Skin epidermis (tissue), 12 donors: ENCODE data around the gene CIRBP.
"Not testable (repeated sequence)": the region's sequence is repeated elsewhere in the genome, so short reads cannot be mapped to it uniquely, and the experiment has no call there.

Experiments
- H3K27ac ChIP-seq, 21 experiments: fragments of 200-600 bp; sonication (generic) in 11 of 21; one replicate each; pipeline ENCODE4 v1.5.0; 2020; ENCODE audit warnings: mild to moderate bottlenecking in 3 of 21, inconsistent platforms in 2 of 21, moderate library complexity in 2 of 21
- H3K4me3 ChIP-seq, 7 experiments: fragments of 200-600 bp; sonication (generic) in 2 of 7; one replicate each; pipeline ENCODE4 v1.5.0; 2020; ENCODE audit warnings: inconsistent platforms in 2 of 7, mild to moderate bottlenecking in 2 of 7, moderate library complexity in 1 of 7

Gene CIRBP

DNA sequence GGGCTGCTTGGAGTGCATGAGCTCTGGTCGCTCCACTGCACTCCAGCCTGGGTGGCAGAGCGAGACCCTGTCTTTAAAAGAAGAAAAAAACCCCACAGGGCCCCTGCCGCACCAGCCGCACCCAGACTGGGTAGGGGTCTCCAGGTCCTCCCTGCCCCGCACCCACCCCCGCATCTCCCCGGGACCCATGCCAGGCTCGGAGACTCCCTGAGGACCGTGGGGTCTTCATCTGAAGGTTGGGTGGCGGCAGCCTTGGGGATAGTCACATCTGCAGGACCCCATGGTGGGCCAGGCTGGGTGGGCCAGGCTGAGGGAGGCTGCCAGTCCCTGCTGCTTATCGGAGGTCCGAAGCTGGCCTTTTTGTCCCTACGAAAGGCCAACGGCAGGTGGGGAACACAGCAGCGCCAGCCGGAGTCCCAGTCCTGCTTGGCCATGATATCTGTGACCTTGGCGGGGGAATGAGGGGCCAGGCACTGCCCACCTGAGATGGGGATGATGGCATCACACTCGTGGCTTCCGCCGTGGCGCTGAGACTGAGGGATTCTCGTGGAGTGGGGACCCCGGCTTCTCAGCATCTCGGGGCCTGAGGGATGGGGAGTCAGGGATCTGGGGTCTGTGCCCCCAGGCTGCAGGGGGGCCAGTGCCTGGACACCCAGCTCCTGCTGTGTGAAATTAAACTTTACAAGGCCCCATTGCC lies 27.6 kb downstream of the CIRBP start:
- Histone ChIP-seq H3K4me3 (no peak overlapping the region), H3K27ac (no peak overlapping the region)

DNA sequence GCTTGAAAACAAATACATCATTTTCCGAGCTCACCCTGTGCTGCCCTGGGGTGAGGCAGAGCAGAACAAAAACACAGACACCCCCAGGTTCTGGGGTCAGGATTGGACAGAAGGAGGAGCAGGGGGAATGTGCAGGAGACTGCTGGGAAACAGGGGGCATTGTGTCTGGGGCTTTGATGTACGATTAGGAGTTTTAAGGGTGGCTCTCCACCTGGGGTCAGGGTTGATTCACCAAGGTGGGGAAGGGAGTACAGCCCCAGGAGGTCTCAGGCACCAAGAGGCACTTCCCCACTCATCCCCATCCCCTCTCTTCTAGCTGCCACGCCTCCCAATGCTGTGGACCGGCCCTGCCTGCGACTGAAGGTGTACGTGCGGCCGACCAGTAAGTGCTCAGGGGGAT lies 29.1 kb downstream of the CIRBP start:
- H3K27ac ChIP-seq = no peak overlapping the region
- H3K4me3 ChIP-seq = no peak overlapping the region

GRCh38 chr19:1299801-1300200 lies 30.7 kb downstream of the CIRBP start:
- Histone ChIP-seq H3K4me3 (no peak overlapping the region), H3K27ac (no peak overlapping the region)

- no peak overlapping the region for H3K4me3 ChIP-seq
- no peak overlapping the region for H3K27ac ChIP-seq
These were observed 31.8 kb downstream of the CIRBP start for GRCh38 chr19:1300744-1301490.

- H3K4me3 ChIP-seq = no peak overlapping the region
These were observed 33.6 kb downstream of the CIRBP start for GRCh38 chr19:1302533-1303239.

GRCh38 chr19:1304197-1304924 lies 35.2 kb downstream of the CIRBP start:
- no peak overlapping the region for H3K4me3 ChIP-seq
- no peak overlapping the region for H3K27ac ChIP-seq

More at GRCh38 chr19:1302533-1303239, 33.6 kb downstream of the CIRBP start:
- no peak overlapping the region for H3K27ac ChIP-seq

GRCh38 chr19:1305354-1305753 lies 36.2 kb downstream of the CIRBP start:
- not testable (repeated sequence) for H3K27ac ChIP-seq, H3K4me3 ChIP-seq

- Histone ChIP-seq H3K4me3 (no peak overlapping the region), H3K27ac (no peak overlapping the region)
These were observed 38.2 kb downstream of the CIRBP start for GRCh38 chr19:1307320-1307719.

DNA sequence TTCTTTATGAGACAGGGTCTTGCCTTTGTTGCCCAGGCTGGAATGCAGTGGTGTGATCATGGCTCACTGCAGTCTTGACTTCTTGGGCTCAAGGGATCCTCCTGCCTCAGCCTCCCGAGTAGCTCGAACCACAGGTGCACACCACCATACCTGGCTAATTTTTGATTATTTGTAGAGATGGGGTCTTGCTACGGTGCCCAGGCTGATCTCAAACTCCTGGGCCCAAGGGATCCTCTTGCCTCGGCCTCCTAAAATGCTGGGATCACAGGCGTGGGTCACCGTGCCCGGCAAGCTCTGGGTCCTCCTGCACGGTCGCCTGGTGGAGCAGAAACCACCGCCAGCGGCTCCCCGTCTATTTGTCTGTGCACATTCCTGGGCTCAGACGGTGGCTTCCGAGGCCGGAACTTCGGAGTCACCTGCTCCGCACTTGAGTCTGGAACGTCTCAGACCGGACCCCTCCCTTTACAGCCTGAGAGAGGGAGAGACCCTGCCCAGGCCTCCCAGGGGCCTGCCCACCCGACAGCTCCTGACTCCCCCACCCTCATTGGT lies 38.7 kb downstream of the CIRBP start:
- Histone ChIP-seq H3K4me3 (no peak overlapping the region), H3K27ac (no peak overlapping the region)

DNA sequence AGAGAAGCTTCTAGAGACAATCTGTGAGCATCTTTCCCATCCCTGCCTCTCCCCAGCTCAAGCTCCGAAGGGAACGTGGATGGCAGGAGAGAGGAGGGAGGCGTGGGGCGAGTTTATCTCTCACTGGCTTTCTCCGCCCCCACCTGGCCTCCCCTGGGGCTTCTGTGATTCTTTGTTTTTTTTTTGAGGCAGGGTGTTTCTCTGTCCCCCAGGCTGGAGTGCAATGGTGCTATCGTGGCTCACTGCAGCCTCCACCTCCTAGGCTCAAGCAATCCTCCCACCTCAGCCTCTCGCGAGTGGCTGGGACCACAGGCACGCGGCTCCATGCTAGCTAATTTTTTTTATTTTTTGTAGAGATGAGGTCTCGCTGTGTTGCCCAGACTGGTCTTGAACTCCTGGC lies 39.6 kb downstream of the CIRBP start:
- H3K4me3 ChIP-seq = no peak overlapping the region
- H3K27ac ChIP-seq = no peak overlapping the region

- no peak overlapping the region for H3K27ac ChIP-seq
- H3K4me3 ChIP-seq = no peak overlapping the region
These were observed 41.1 kb downstream of the CIRBP start for GRCh38 chr19:1309977-1310852.

- no peak overlapping the region for H3K4me3 ChIP-seq
- H3K27ac ChIP-seq = no peak overlapping the region
These were observed 41.7 kb downstream of the CIRBP start for GRCh38 chr19:1310853-1311180.

- H3K27ac ChIP-seq = no peak overlapping the region
- H3K4me3 ChIP-seq = no peak overlapping the region
These were observed 42.5 kb downstream of the CIRBP start for GRCh38 chr19:1311543-1312091.

DNA sequence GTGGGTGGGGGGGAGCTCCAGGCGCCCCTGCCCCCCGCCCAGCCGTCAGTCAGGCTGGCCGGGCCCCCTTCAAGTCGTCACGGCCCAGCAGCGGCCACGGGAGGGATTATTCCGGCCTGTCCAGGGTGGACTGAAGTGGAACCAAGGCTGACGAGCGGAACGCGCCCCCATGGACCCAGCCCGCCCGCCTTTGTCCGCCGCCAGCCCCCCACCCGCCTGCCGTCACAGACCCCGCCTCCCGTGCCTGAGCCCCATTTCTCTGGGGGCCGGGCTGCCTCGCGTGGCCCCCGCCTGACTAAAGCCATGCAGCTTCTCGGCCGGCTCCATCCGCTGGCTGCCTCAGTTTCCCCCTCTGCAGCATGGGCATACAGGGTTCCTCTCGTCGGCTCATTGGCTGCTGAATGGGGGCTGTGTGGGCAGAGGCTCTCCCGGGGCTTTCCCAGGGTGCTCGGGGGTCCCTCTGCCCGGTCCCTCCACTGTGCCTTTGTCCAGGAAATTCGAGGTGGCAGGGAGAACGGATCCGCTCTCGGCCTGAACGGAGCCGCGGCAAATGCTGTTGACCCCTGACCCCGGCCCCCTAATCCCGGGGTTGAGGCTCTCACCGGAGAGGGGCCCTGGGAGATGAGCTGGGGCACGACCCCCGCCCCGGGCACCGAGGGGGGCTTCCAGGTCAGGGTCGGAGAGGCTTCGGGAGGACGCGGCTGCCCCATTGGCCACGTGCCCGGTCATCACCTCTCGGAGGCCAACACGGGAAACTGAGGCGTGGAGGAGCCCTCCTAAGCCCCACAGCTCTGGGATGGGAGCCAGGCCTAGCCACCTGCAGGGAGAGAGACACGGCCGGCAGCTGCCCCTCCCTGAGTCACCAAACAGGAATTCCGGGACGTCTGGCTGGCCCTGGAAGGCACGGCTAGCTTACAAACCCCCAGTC lies 43.9 kb downstream of the CIRBP start:
- Histone ChIP-seq H3K4me3 (no peak overlapping the region), H3K27ac (no peak overlapping the region)

GRCh38 chr19:1313695-1314613 lies 44.8 kb downstream of the CIRBP start:
- no peak overlapping the region for H3K27ac ChIP-seq
- H3K4me3 ChIP-seq = no peak overlapping the region

DNA sequence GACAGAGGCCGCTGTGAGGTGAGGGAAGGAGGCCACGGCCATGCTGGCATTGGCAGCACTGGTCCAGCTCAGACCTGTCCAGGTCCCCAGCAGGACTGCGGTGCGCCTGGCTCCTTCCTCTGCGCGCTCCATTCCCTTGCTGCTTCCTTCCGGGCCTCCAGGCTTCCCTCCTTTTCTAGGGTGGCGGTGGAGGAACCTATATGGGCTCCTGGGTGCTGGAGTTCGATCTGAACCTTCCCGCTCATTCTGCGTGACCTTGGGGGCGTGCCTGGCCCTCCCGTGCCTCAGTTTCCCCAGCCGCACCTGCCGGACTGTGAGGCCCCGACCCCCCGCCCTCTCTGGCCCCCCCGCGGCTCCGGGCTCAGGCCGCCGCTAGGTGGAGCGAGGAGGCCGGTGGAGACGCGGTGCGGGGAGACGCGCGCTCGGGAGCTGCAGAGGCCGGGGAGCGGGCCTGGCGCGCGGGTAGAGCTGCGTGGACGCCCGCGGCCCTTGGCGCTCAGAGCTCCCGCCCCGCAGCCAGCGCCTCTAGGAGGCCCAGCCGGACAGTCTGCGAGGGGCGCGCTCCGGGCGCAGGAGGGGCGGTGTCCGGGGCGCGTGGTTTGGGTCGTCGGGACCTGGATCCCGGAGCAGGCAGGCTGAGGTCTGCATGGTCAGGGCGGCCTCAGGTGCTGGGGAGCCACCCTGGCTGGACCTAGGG lies 46.5 kb downstream of the CIRBP start:
- Histone ChIP-seq H3K27ac (no peak overlapping the region), H3K4me3 (peak overlapping the region in 1 of 7 experiments; percentile 10)
